ENCODE results near the gene TTC3. TPM values are rescaled to one million over a fixed set of nuclear protein-coding genes. Genes with fewer than 3 reads are reported as not detected.

The TTC3 gene
- total and polyA plus RNA-seq, 9 of the 15 experiments (the other 6 are each of a cell fraction or from before 2014, with no cell fraction given) = 17.5 to 92.0 (median 59.5) TPM

DNA sequence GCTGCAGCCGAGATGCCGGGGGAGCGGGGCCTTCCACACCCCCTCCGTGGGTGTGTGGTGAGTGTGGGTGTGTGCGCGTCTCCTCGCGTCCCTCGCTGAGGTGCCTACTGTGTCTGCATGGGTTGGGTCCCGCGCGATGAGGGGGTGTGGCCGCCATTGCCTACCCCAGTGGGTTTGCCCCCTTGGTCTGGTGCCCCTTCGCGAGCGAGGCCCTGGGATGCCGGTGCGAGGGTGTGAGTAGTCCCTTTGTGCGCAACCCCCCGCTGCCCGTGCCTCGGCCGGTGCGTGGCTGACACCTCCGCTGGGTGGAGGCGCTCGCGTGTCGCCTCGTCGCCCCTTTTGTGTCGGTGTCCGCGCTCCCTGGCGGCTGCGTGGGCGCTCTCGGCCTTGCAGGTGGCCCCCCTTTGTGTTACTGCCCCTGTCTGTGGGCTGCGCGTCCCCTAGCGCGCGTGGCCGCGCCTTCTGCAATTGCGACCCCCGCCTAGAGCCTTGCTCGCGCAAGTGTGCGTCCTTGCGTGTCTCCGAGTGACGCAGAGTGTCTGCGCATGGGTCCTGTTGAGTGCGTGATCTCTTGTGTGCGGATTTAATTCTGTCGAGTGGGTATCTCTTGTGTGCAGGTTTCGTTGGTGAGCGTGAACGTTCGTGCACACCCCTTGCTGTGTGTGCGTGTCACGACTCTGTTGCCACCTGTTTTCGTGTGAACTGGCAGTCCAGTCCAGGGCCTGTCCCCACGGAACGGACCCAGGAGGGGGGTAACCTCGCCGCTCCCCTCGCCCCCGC, 553 bp downstream of the TTC3 start (continued):
- TF ChIP-seq, protein P1, sequence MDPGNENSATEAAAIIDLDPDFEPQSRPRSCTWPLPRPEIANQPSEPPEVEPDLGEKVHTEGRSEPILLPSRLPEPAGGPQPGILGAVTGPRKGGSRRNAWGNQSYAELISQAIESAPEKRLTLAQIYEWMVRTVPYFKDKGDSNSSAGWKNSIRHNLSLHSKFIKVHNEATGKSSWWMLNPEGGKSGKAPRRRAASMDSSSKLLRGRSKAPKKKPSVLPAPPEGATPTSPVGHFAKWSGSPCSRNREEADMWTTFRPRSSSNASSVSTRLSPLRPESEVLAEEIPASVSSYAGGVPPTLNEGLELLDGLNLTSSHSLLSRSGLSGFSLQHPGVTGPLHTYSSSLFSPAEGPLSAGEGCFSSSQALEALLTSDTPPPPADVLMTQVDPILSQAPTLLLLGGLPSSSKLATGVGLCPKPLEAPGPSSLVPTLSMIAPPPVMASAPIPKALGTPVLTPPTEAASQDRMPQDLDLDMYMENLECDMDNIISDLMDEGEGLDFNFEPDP (CRISPR knock-in tag; IDR thresholded peaks at IDR 0.05) = no peak; the same call in 1 of the 2 replicates
- TF ChIP-seq, protein P2, sequence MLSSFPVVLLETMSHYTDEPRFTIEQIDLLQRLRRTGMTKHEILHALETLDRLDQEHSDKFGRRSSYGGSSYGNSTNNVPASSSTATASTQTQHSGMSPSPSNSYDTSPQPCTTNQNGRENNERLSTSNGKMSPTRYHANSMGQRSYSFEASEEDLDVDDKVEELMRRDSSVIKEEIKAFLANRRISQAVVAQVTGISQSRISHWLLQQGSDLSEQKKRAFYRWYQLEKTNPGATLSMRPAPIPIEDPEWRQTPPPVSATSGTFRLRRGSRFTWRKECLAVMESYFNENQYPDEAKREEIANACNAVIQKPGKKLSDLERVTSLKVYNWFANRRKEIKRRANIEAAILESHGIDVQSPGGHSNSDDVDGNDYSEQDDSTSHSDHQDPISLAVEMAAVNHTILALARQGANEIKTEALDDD (IDR thresholded peaks at IDR 0.05) = no peak
- TF ChIP-seq TCF7 (IDR thresholded peaks at IDR 0.05; ENCODE audit: borderline replicate concordance) (no peak), ZNF395 (CRISPR knock-in tag; IDR thresholded peaks at IDR 0.05) (no peak), ELK3 (CRISPR knock-in tag; IDR thresholded peaks at IDR 0.05) (no peak), SNIP1 (IDR thresholded peaks at IDR 0.05; ENCODE audit: low read depth) (no peak), MXI1 (IDR thresholded peaks at IDR 0.05; ENCODE audit: low read depth, low read length) (no peak), SIN3A (IDR thresholded peaks at IDR 0.05; ENCODE audit: borderline replicate concordance in 2 of 2, control insufficient read depth in 1 of 2, low read depth in 2 of 2, low read length in 2 of 2) (peak; percentile 2 to 83; a peak in 2 of 4 replicates), ZNF212 (CRISPR knock-in tag; IDR thresholded peaks at IDR 0.05) (no peak), ARID3A (IDR thresholded peaks at IDR 0.05; ENCODE audit: borderline replicate concordance, low read depth, low read length) (no peak), EGR1 (conservative IDR thresholded peaks at IDR 0.05) (peak; percentile 91), NFATC3 (IDR thresholded peaks at IDR 0.05) (no peak), BRD4 (IDR thresholded peaks at IDR 0.05) (no peak), ZNF239 (CRISPR knock-in tag; IDR thresholded peaks at IDR 0.05) (no peak)
- TF ChIP-seq, protein P3, sequence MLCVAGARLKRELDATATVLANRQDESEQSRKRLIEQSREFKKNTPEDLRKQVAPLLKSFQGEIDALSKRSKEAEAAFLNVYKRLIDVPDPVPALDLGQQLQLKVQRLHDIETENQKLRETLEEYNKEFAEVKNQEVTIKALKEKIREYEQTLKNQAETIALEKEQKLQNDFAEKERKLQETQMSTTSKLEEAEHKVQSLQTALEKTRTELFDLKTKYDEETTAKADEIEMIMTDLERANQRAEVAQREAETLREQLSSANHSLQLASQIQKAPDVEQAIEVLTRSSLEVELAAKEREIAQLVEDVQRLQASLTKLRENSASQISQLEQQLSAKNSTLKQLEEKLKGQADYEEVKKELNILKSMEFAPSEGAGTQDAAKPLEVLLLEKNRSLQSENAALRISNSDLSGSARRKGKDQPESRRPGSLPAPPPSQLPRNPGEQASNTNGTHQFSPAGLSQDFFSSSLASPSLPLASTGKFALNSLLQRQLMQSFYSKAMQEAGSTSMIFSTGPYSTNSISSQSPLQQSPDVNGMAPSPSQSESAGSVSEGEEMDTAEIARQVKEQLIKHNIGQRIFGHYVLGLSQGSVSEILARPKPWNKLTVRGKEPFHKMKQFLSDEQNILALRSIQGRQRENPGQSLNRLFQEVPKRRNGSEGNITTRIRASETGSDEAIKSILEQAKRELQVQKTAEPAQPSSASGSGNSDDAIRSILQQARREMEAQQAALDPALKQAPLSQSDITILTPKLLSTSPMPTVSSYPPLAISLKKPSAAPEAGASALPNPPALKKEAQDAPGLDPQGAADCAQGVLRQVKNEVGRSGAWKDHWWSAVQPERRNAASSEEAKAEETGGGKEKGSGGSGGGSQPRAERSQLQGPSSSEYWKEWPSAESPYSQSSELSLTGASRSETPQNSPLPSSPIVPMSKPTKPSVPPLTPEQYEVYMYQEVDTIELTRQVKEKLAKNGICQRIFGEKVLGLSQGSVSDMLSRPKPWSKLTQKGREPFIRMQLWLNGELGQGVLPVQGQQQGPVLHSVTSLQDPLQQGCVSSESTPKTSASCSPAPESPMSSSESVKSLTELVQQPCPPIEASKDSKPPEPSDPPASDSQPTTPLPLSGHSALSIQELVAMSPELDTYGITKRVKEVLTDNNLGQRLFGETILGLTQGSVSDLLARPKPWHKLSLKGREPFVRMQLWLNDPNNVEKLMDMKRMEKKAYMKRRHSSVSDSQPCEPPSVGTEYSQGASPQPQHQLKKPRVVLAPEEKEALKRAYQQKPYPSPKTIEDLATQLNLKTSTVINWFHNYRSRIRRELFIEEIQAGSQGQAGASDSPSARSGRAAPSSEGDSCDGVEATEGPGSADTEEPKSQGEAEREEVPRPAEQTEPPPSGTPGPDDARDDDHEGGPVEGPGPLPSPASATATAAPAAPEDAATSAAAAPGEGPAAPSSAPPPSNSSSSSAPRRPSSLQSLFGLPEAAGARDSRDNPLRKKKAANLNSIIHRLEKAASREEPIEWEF (CRISPR knock-in tag; IDR thresholded peaks at IDR 0.05) = no peak
